GM23248 (cell line): ENCODE results near the gene IFT27.

Experiments
- EZH2 ChIP-seq: fragments of 200-600 bp; sonication (generic); IDR thresholded peaks from 2 replicates; pipeline ENCODE4 v1.6.1; 2018; ENCODE audit warnings: antibody characterized with exemption, mild to moderate bottlenecking; ENCODE audit not compliant: insufficient read depth, poor library complexity, severe bottlenecking
- EZH2phosphoT487 ChIP-seq: fragments of 200-600 bp; sonication (generic); IDR thresholded peaks from 2 replicates; pipeline ENCODE4 v1.6.1; 2018; ENCODE audit warnings: antibody characterized with exemption, moderate library complexity, mild to moderate bottlenecking, low read depth; ENCODE audit not compliant: insufficient read depth

DNA sequence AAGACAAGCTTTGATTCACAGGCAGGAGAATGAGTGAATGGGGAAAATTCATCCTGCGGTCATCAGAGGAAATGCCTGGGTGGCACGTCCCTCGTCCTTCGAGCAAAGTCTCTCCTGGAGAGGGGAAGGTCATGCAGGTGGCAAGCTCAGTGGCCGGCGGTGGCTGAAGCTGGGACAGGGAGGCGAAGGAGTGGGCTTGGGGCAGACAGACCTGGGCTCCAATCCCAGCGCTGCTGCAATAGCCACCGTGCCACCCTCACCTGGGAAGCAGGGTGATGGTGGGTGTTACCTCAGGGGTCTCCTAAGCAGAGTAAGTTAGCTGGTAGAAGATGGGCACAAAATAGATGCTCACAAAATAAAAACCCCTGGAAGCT, 49.9 kb downstream of the IFT27 start:
- TF ChIP-seq EZH2 (no peak), EZH2phosphoT487 (no peak)
